ENCODE data around the gene EYA2. TPM values are rescaled to one million over a fixed set of nuclear protein-coding genes. Genes with fewer than 3 reads are reported as not detected.

The EYA2 gene
- total RNA-seq, 1 experiment from 2014 or later = 0.74 TPM

GRCh38 chr20:47013606-47014005 is 119.0 kb downstream of the EYA2 start:
- Histone ChIP-seq H2BK5ac (ENCODE audit: insufficient read length, low read length) (no peak overlapping the region), H3K18ac (ENCODE audit: insufficient read length, low read depth, low read length) (no peak overlapping the region), H4K8ac (replicated peaks; ENCODE audit: insufficient read length, low read depth, low read length) (no peak overlapping the region), H2BK15ac (ENCODE audit: low read depth, low read length) (no peak overlapping the region), H3K79me1 (ENCODE audit: insufficient read depth, low read depth, low read length, poor library complexity, severe bottlenecking) (no peaks in the 10 kb centered on the region), H3K27me3 (ENCODE audit: insufficient read depth, low read length) (peaks cover 2% of the 10 kb centered on the region; the same call in 1 of the 2 replicates), H3K56ac (ENCODE audit: insufficient read length, low read depth, low read length) (no peak overlapping the region), H2BK120ac (ENCODE audit: low read depth, low read length, poor library complexity, severe bottlenecking) (no peak overlapping the region), H3K23ac (ENCODE audit: insufficient read length, low read depth, low read length) (no peak overlapping the region), H3K14ac (ENCODE audit: insufficient read depth, low read length) (no peak overlapping the region), H4K91ac (ENCODE audit: insufficient read length, low read depth, low read length) (no peak overlapping the region), H3K4me2 (ENCODE audit: insufficient read depth, insufficient read length, low read length) (no peak overlapping the region), H3K27ac (ENCODE audit: insufficient read length, low read depth, low read length) (no peak overlapping the region), H3K23me2 (ENCODE audit: insufficient read length, low read depth, low read length, poor library complexity, severe bottlenecking) (no peaks in the 10 kb centered on the region), H4K20me1 (ENCODE audit: control insufficient read depth, insufficient read depth, insufficient read length) (no peaks in the 10 kb centered on the region), H3K4ac (ENCODE audit: low read depth, low read length) (no peak overlapping the region), H3K9me3 (ENCODE audit: control insufficient read depth, low read depth, low read length) (no peaks in the 10 kb centered on the region), H2BK12ac (ENCODE audit: insufficient read length, low read depth, low read length) (no peak overlapping the region), H3T11ph (ENCODE audit: low read length) (no peak overlapping the region), H2AFZ (ENCODE audit: low read length) (no peak overlapping the region), H3K79me2 (ENCODE audit: insufficient read depth, low read length) (no peaks in the 10 kb centered on the region), H4K5ac (ENCODE audit: insufficient read length, low read depth, low read length) (no peak overlapping the region), H2AK5ac (ENCODE audit: insufficient read length, low read length) (no peak overlapping the region), H3K4me1 (ENCODE audit: insufficient read depth, low read length) (no peaks in the 10 kb centered on the region; the same call in 1 of the 2 replicates), H2BK20ac (ENCODE audit: low read depth, low read length, poor library complexity, severe bottlenecking) (no peak overlapping the region), H3K9ac (ENCODE audit: extremely low read depth, insufficient read length, low read length) (no peak overlapping the region)
- no peak for DNase-seq
- Mint-ChIP-seq H3K27me3 (ENCODE audit: low read depth) (peaks cover 6% of the 10 kb centered on the region), H3K27ac (peak overlapping the region in 1 of 3 experiments; percentile 74; a peak in 1 of 7 replicates), H3K9me3 (no peaks in the 10 kb centered on the region), H3K4me3 (no peak overlapping the region), H3K36me3 (ENCODE audit: insufficient read depth in 1 of 3, low read depth in 3 of 3) (no peaks in the 10 kb centered on the region), H3K4me1 (peaks cover 0 to 2% of the 10 kb centered on the region in 2 experiments; a peak in 1 of 4 replicates)
- WGBS (ENCODE audit: extremely low coverage, insufficient read length, low lambda C conversion rate) = no CpG with 5 or more reads among the region's 8 CpGs
- no peak; the same call in 2 of the 3 replicates for TF ChIP-seq CTCF (conservative IDR thresholded peaks at IDR 0.05)
